Astrocyte (in vitro differentiated cells and primary cell): ENCODE measurements around the gene CEACAM18.

Experiments
- CTCF ChIP-seq: IDR thresholded peaks from 2 replicates; pipeline ENCODE4 v1.5.1; 2011; ENCODE audit warnings: low read depth, mild to moderate bottlenecking, inconsistent platforms, low read length, moderate library complexity; ENCODE audit not compliant: insufficient read depth
- EZH2 ChIP-seq: IDR thresholded peaks from 2 replicates; pipeline ENCODE4 v1.6.1; 2012; ENCODE audit warnings: mild to moderate bottlenecking, low read length, inconsistent platforms; ENCODE audit not compliant: insufficient read depth

DNA sequence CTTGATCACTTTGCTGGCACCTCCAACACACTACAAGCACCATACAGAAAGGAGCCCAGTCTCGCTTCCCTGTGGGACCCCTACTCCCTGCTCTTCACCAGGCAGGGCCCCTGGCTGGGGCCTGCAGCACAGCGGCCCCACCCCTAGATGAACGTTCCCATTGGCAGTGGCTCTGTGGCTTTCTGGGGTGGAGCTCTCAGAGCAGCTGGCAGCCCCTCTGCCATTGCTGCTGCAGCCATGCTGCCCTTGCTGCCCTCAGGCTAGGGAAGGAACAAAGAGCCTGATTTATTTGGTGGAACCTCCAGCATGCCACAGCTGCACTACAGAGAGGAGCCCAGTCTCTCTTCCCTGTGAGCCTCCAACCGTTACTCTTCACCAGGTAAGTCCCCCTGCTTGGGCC, 47.3 kb downstream of the CEACAM18 start:
- TF ChIP-seq CTCF (no peak), EZH2 (no peak)
